Activated naive CD4-positive, alpha-beta T cell treated with anti-CD3 and anti-CD28 coated beads, Interleukin-2, amount 10 ng/mL, durations not matched to agents 7 days and 5 days (primary cell): ENCODE results near the gene IGFL1.
"Not testable (repeated sequence)": the region's sequence is repeated elsewhere in the genome, so short reads cannot be mapped to it uniquely, and the experiment has no call there.

Experiments used
- CTCF ChIA-PET: fragments of 350-600 bp; sonication (Branson Sonifier 250); formaldehyde crosslinking; loops from one replicate; lab custom pipeline; 2021; ENCODE audit warnings: antibody characterized with exemption; lab: Charles Lee
- DNase-seq: peaks from one replicate; pipeline ENCODE4 v3.0.0-alpha.2; 2020
- H3K27ac Mint-ChIP-seq: one replicate; pipeline ENCODE4 v1.8.0; 2021; ENCODE audit warnings: mild to moderate bottlenecking, moderate library complexity, mixed read lengths
- H3K27me3 Mint-ChIP-seq: one replicate; pipeline ENCODE4 v1.8.0; 2021; ENCODE audit warnings: mild to moderate bottlenecking, mixed read lengths
- H3K36me3 Mint-ChIP-seq: one replicate; pipeline ENCODE4 v1.8.0; 2021; ENCODE audit warnings: mixed read lengths
- H3K4me1 Mint-ChIP-seq: one replicate; pipeline ENCODE4 v1.8.0; 2021; ENCODE audit warnings: mixed read lengths
- H3K4me3 Mint-ChIP-seq: one replicate; pipeline ENCODE4 v1.8.0; 2021; ENCODE audit warnings: mild to moderate bottlenecking, moderate library complexity, mixed read lengths
- H3K9me3 Mint-ChIP-seq: one replicate; pipeline ENCODE4 v1.8.0; 2021; ENCODE audit warnings: mixed read lengths

Gene IGFL1

GRCh38 chr19:46209051-46209450 lies 20.5 kb upstream of the IGFL1 start:
- CTCF ChIA-PET = no interaction called here
- Mint-ChIP-seq H3K4me1 (peaks cover 20% of the 10 kb centered on the region), H3K27ac (no peak overlapping the region), H3K27me3 (peaks cover 56% of the 10 kb centered on the region), H3K36me3 (no peaks in the 10 kb centered on the region), H3K4me3 (no peak overlapping the region), H3K9me3 (no peaks in the 10 kb centered on the region)
- DNase-seq = no peak

- Mint-ChIP-seq H3K4me1 (peaks cover 20% of the 10 kb centered on the region), H3K27me3 (peaks cover 53% of the 10 kb centered on the region), H3K36me3 (no peaks in the 10 kb centered on the region), H3K27ac (no peak overlapping the region), H3K4me3 (no peak overlapping the region), H3K9me3 (no peaks in the 10 kb centered on the region)
- no peak for DNase-seq
- CTCF ChIA-PET = no interaction called here
Measured at GRCh38 chr19:46209472-46209871, 20.1 kb upstream of the IGFL1 start.

GRCh38 chr19:46210669-46211068 lies 18.9 kb upstream of the IGFL1 start:
- DNase-seq = no peak
- Mint-ChIP-seq H3K4me1 (peaks cover 20% of the 10 kb centered on the region), H3K36me3 (no peaks in the 10 kb centered on the region), H3K27ac (no peak overlapping the region), H3K4me3 (no peak overlapping the region), H3K9me3 (no peaks in the 10 kb centered on the region), H3K27me3 (peaks cover 49% of the 10 kb centered on the region)
- CTCF ChIA-PET = no interaction called here

GRCh38 chr19:46211201-46211881 lies 18.2 kb upstream of the IGFL1 start:
- Mint-ChIP-seq H3K27ac (no peak overlapping the region), H3K9me3 (no peaks in the 10 kb centered on the region), H3K4me1 (peaks cover 20% of the 10 kb centered on the region), H3K27me3 (peaks cover 43% of the 10 kb centered on the region), H3K4me3 (no peak overlapping the region), H3K36me3 (no peaks in the 10 kb centered on the region)
- CTCF ChIA-PET = no interaction called here
- DNase-seq = no peak

GRCh38 chr19:46212592-46212991 lies 16.9 kb upstream of the IGFL1 start:
- DNase-seq, CTCF ChIA-PET, H3K4me3 Mint-ChIP-seq, H3K36me3 Mint-ChIP-seq, H3K27ac Mint-ChIP-seq, H3K9me3 Mint-ChIP-seq: not testable (repeated sequence)
- H3K4me1 Mint-ChIP-seq = peaks cover 20% of the 10 kb centered on the region
- peaks cover 41% of the 10 kb centered on the region for H3K27me3 Mint-ChIP-seq

- no peak for DNase-seq
- Mint-ChIP-seq H3K27me3 (peaks cover 38% of the 10 kb centered on the region), H3K9me3 (no peaks in the 10 kb centered on the region), H3K4me1 (peaks cover 20% of the 10 kb centered on the region), H3K4me3 (no peak overlapping the region), H3K36me3 (no peaks in the 10 kb centered on the region), H3K27ac (no peak overlapping the region)
- CTCF ChIA-PET = no interaction called here
Measured at GRCh38 chr19:46213156-46213555, 16.4 kb upstream of the IGFL1 start.

- no peak overlapping the region for H3K27ac Mint-ChIP-seq
- CTCF ChIA-PET = no interaction called here
- no peak overlapping the region for H3K4me3 Mint-ChIP-seq
- H3K27me3 Mint-ChIP-seq = peaks cover 32% of the 10 kb centered on the region
- no peaks in the 10 kb centered on the region for H3K9me3 Mint-ChIP-seq
- peaks cover 14% of the 10 kb centered on the region for H3K4me1 Mint-ChIP-seq
- DNase-seq = no peak
- H3K36me3 Mint-ChIP-seq = no peaks in the 10 kb centered on the region
Measured at GRCh38 chr19:46213806-46214205, 15.7 kb upstream of the IGFL1 start.

GRCh38 chr19:46216612-46217011 lies 12.9 kb upstream of the IGFL1 start:
- no peak overlapping the region for H3K27ac Mint-ChIP-seq
- CTCF ChIA-PET = no interaction called here
- no peak for DNase-seq
- no peaks in the 10 kb centered on the region for H3K9me3 Mint-ChIP-seq
- H3K4me3 Mint-ChIP-seq = no peak overlapping the region
- no peaks in the 10 kb centered on the region for H3K36me3 Mint-ChIP-seq
- no peaks in the 10 kb centered on the region for H3K4me1 Mint-ChIP-seq
- H3K27me3 Mint-ChIP-seq = peaks cover 28% of the 10 kb centered on the region

GRCh38 chr19:46217476-46217875 lies 12.1 kb upstream of the IGFL1 start:
- Mint-ChIP-seq H3K4me3 (no peak overlapping the region), H3K4me1 (no peaks in the 10 kb centered on the region), H3K9me3 (no peaks in the 10 kb centered on the region), H3K36me3 (no peaks in the 10 kb centered on the region), H3K27me3 (peaks cover 26% of the 10 kb centered on the region), H3K27ac (no peak overlapping the region)
- DNase-seq = no peak
- CTCF ChIA-PET = interaction anchor here (1.0 kb wide), 1 partner anchor 48 kb away, joined by 3 read pairs; no protein-coding TSS in a partner anchor

GRCh38 chr19:46218160-46218559 lies 11.4 kb upstream of the IGFL1 start:
- Mint-ChIP-seq H3K36me3 (no peaks in the 10 kb centered on the region), H3K4me1 (no peaks in the 10 kb centered on the region), H3K27ac (no peak overlapping the region), H3K27me3 (peaks cover 26% of the 10 kb centered on the region), H3K9me3 (no peaks in the 10 kb centered on the region), H3K4me3 (no peak overlapping the region)
- peak; percentile 73 for DNase-seq
- CTCF ChIA-PET = interaction anchor here (1.0 kb wide), 1 partner anchor 47 kb away, joined by 3 read pairs; no protein-coding TSS in a partner anchor

GRCh38 chr19:46220038-46220615 lies 9.4 kb upstream of the IGFL1 start:
- no peak overlapping the region for H3K4me3 Mint-ChIP-seq
- H3K4me1 Mint-ChIP-seq = no peaks in the 10 kb centered on the region
- H3K27me3 Mint-ChIP-seq = peaks cover 17% of the 10 kb centered on the region
- no peaks in the 10 kb centered on the region for H3K36me3 Mint-ChIP-seq
- H3K9me3 Mint-ChIP-seq = no peaks in the 10 kb centered on the region
- DNase-seq = no peak
- H3K27ac Mint-ChIP-seq = no peak overlapping the region
- CTCF ChIA-PET = interaction anchor here (0.6 kb wide), 1 partner anchor 1095 kb away, joined by 3 read pairs; no protein-coding TSS in a partner anchor

GRCh38 chr19:46221152-46221551 lies 8.4 kb upstream of the IGFL1 start:
- CTCF ChIA-PET = interaction anchor here (1.0 kb wide), 1 partner anchor 44 kb away, joined by 3 read pairs; no protein-coding TSS in a partner anchor
- peaks cover 17% of the 10 kb centered on the region for H3K27me3 Mint-ChIP-seq

GRCh38 chr19:46221981-46222610 lies 7.4 kb upstream of the IGFL1 start:
- H3K27ac Mint-ChIP-seq = no peak overlapping the region
- no peaks in the 10 kb centered on the region for H3K36me3 Mint-ChIP-seq
- H3K9me3 Mint-ChIP-seq = no peaks in the 10 kb centered on the region
- peaks cover 8% of the 10 kb centered on the region for H3K4me1 Mint-ChIP-seq
- H3K27me3 Mint-ChIP-seq = peaks cover 26% of the 10 kb centered on the region
- CTCF ChIA-PET = no interaction called here
- no peak for DNase-seq
- no peak overlapping the region for H3K4me3 Mint-ChIP-seq

More at GRCh38 chr19:46221152-46221551, 8.4 kb upstream of the IGFL1 start:
- Mint-ChIP-seq H3K27ac (no peak overlapping the region), H3K36me3 (no peaks in the 10 kb centered on the region), H3K4me3 (no peak overlapping the region), H3K9me3 (no peaks in the 10 kb centered on the region), H3K4me1 (peaks cover 8% of the 10 kb centered on the region)
- DNase-seq = no peak

GRCh38 chr19:46223787-46224186 lies 5.8 kb upstream of the IGFL1 start:
- H3K27ac Mint-ChIP-seq, H3K36me3 Mint-ChIP-seq, CTCF ChIA-PET, H3K4me3 Mint-ChIP-seq, H3K4me1 Mint-ChIP-seq, DNase-seq, H3K9me3 Mint-ChIP-seq: not testable (repeated sequence)
- peaks cover 36% of the 10 kb centered on the region for H3K27me3 Mint-ChIP-seq

- H3K9me3 Mint-ChIP-seq = no peaks in the 10 kb centered on the region
- H3K27ac Mint-ChIP-seq = no peak overlapping the region
- peaks cover 41% of the 10 kb centered on the region for H3K27me3 Mint-ChIP-seq
- H3K36me3 Mint-ChIP-seq = no peaks in the 10 kb centered on the region
- peaks cover 8% of the 10 kb centered on the region for H3K4me1 Mint-ChIP-seq
- DNase-seq = no peak
- H3K4me3 Mint-ChIP-seq = no peak overlapping the region
- CTCF ChIA-PET = no interaction called here
Measured at GRCh38 chr19:46224773-46225172, 4.8 kb upstream of the IGFL1 start.
